Stimulated activated CD8-positive, alpha-beta memory T cell treated with anti-CD3 and anti-CD28 coated beads, Interleukin-2, amount 100 ng/mL, for 48 hours (primary cell): Measurements from ENCODE around the gene CACNA1C.

ENCODE experiments used
- DNase-seq, 2 donors: peaks; one replicate each; pipeline ENCODE4 v3.0.0-alpha.2; 2020; ENCODE audit warnings: low read depth in 2 of 2

CACNA1C gene

GRCh38 chr12:2689393-2689792 lies 636.6 kb downstream of the CACNA1C start:
- no peak for DNase-seq

GRCh38 chr12:2689879-2690278 lies 637.1 kb downstream of the CACNA1C start:
- DNase-seq = no peak

GRCh38 chr12:2690348-2691005 lies 637.7 kb downstream of the CACNA1C start:
- no peak for DNase-seq

GRCh38 chr12:2691006-2691344 lies 638.2 kb downstream of the CACNA1C start:
- DNase-seq = peak; percentile 47 to 49

- peak; percentile 23 to 32 for DNase-seq
Measured at GRCh38 chr12:2691345-2692071, 638.7 kb downstream of the CACNA1C start.

GRCh38 chr12:2692080-2692479 lies 639.3 kb downstream of the CACNA1C start:
- DNase-seq = no peak

GRCh38 chr12:2693244-2693860 lies 640.6 kb downstream of the CACNA1C start:
- no peak for DNase-seq

GRCh38 chr12:2693980-2694610 lies 641.3 kb downstream of the CACNA1C start:
- DNase-seq = no peak

GRCh38 chr12:2696136-2696535 lies 643.3 kb downstream of the CACNA1C start:
- DNase-seq = no peak

GRCh38 chr12:2697057-2697800 lies 644.4 kb downstream of the CACNA1C start:
- no peak for DNase-seq

- DNase-seq = no peak
Measured at GRCh38 chr12:2698566-2698965, 645.8 kb downstream of the CACNA1C start.

GRCh38 chr12:2710701-2711100 lies 657.9 kb downstream of the CACNA1C start:
- no peak for DNase-seq

- DNase-seq = no peak
Measured at GRCh38 chr12:2719392-2719791, 666.6 kb downstream of the CACNA1C start.

GRCh38 chr12:2722806-2723205 lies 670.0 kb downstream of the CACNA1C start:
- no peak for DNase-seq

GRCh38 chr12:2732290-2732689 lies 679.5 kb downstream of the CACNA1C start:
- DNase-seq = no peak

- no peak for DNase-seq
Measured at GRCh38 chr12:2733493-2734355, 680.9 kb downstream of the CACNA1C start.

GRCh38 chr12:2735432-2735831 lies 682.6 kb downstream of the CACNA1C start:
- no peak for DNase-seq

- no peak for DNase-seq
Measured at GRCh38 chr12:2737656-2738241, 685.0 kb downstream of the CACNA1C start.

- DNase-seq = no peak
Measured at GRCh38 chr12:2739069-2739468, 686.3 kb downstream of the CACNA1C start.

GRCh38 chr12:2739832-2740641 lies 687.2 kb downstream of the CACNA1C start:
- DNase-seq = no peak
